Endothelial cell of umbilical vein (primary cell): ENCODE measurements around the gene BRINP2. TPM values are rescaled to one million over a fixed set of nuclear protein-coding genes. Genes with fewer than 3 reads are reported as not detected.

Experiments
- BruUV-seq: library from RNA; stranded (reverse); fragments of 400-500 nt; replicated peaks from 2 replicates; lab custom pipeline; 2021; lab: Mats Ljungman, UMichigan
- CTCF ChIA-PET: fragments of 300-600, 350-600 bp; sonication (Branson Sonifier 250); formaldehyde crosslinking; loops from one replicate; lab custom pipeline; 2021; ENCODE audit warnings: antibody characterized with exemption, inconsistent platforms; lab: Charles Lee
- POLR2A ChIA-PET: fragments of 300-600, 350-600 bp; sonication (Branson Sonifier 250); formaldehyde crosslinking; loops from one replicate; lab custom pipeline; 2021; ENCODE audit warnings: antibody characterized with exemption, inconsistent platforms; lab: Charles Lee
- DNase-seq: peaks from one replicate; pipeline ENCODE4 v3.0.0-alpha.2; 2011; ENCODE audit warnings: low read depth, low spot score
- FAIRE-seq: peaks from 2 replicates; lab custom pipeline; 2011; peaks lifted over from hg19 to GRCh38; lab: Jason Lieb, UNC
- H2AFZ ChIP-seq: 2 replicates; pipeline ENCODE4 v1.6.0; 2012; ENCODE audit warnings: low read depth, low read length, control low read depth, inconsistent platforms
- H3K27ac ChIP-seq: 2 replicates; pipeline ENCODE4 v1.5.1; 2011; ENCODE audit warnings: low read depth, mild to moderate bottlenecking, control low read depth, low read length, moderate library complexity; ENCODE audit not compliant: insufficient read depth
- H3K27me3 ChIP-seq, 2 experiments: 2 replicates each; pipeline versions ENCODE4 v1.6.0 to v1.6.1; 2011; ENCODE audit warnings: low read length in 2 of 2, mixed read lengths in 1 of 2; ENCODE audit not compliant: control insufficient read depth in 2 of 2, insufficient read depth in 2 of 2
- H3K36me3 ChIP-seq, 2 experiments: 2 replicates in 1 of 2; 3 replicates in 1 of 2; pipeline ENCODE4 v1.5.1; 2011; ENCODE audit warnings: low read length in 2 of 2, mild to moderate bottlenecking in 1 of 2, moderate library complexity in 1 of 2; ENCODE audit not compliant: control insufficient read depth in 2 of 2, insufficient read depth in 2 of 2; ENCODE audit errors: extremely low read depth in 1 of 2
- H3K4me1 ChIP-seq: 3 replicates; pipeline ENCODE4 v1.5.1; 2011; ENCODE audit warnings: mild to moderate bottlenecking, low read length; ENCODE audit not compliant: control insufficient read depth, insufficient read depth; ENCODE audit errors: extremely low read depth
- H3K4me2 ChIP-seq: 2 replicates; pipeline ENCODE4 v1.6.1; 2011; ENCODE audit warnings: low read length, control low read depth, mixed read lengths; ENCODE audit not compliant: insufficient read depth
- H3K4me3 ChIP-seq, 3 experiments: fragments of 200-600 bp in 1 of 3; sonication (generic), shearing (Covaris generic) in 1 of 3; replicated peaks in 1 of 3; 2 replicates each; pipeline ENCODE4 v1.5.1; 2011 to 2016; ENCODE audit warnings: control low read depth in 3 of 3, low read length in 3 of 3, mild to moderate bottlenecking in 2 of 3, inconsistent platforms in 1 of 3, low read depth in 1 of 3, moderate library complexity in 1 of 3; ENCODE audit not compliant: insufficient read depth in 1 of 3
- H3K79me2 ChIP-seq: 2 replicates; pipeline ENCODE4 v1.6.0; 2012; ENCODE audit warnings: low read length, inconsistent platforms; ENCODE audit not compliant: control insufficient read depth, insufficient read depth
- H3K9ac ChIP-seq: replicated peaks from 2 replicates; pipeline ENCODE3; 2011; ENCODE audit warnings: low read length, control low read depth; ENCODE audit not compliant: insufficient read depth; ENCODE audit errors: extremely low read depth
- H3K9me1 ChIP-seq: replicated peaks from 3 replicates; pipeline ENCODE4 v1.6.0; 2011; ENCODE audit warnings: mild to moderate bottlenecking, low read length; ENCODE audit not compliant: control insufficient read depth, insufficient read depth; ENCODE audit errors: extremely low read depth
- H3K9me3 ChIP-seq: replicated peaks from 2 replicates; pipeline ENCODE4 v1.5.1; 2012; ENCODE audit warnings: low read length, inconsistent platforms; ENCODE audit not compliant: control insufficient read depth, insufficient read depth
- H4K20me1 ChIP-seq: replicated peaks from 2 replicates; pipeline ENCODE3; 2011; ENCODE audit warnings: mild to moderate bottlenecking, low read length; ENCODE audit not compliant: control insufficient read depth, insufficient read depth; ENCODE audit errors: extremely low read depth
- CTCF ChIP-seq, 2 donors: IDR thresholded peaks; 1 replicate in 1 of 2; 2 replicates in 1 of 2; pipeline ENCODE4 v1.5.1; 2011; ENCODE audit warnings: low read length in 2 of 2, mild to moderate bottlenecking in 2 of 2, moderate library complexity in 2 of 2, control low read depth in 1 of 2, inconsistent platforms in 1 of 2, low read depth in 1 of 2; ENCODE audit not compliant: insufficient read depth in 1 of 2; ENCODE audit errors: extremely low read depth in 1 of 2
- EZH2 ChIP-seq: IDR thresholded peaks from 2 replicates; pipeline ENCODE4 v1.6.1; 2012; ENCODE audit warnings: borderline replicate concordance, low read depth, mild to moderate bottlenecking, moderate library complexity, low read length, inconsistent platforms; ENCODE audit not compliant: severe bottlenecking
- FOS ChIP-seq: IDR thresholded peaks from 2 replicates; pipeline ENCODE4 v1.6.1; 2011; ENCODE audit warnings: mild to moderate bottlenecking, low read length, moderate library complexity, borderline replicate concordance; ENCODE audit not compliant: insufficient read depth
- GATA2 ChIP-seq: IDR thresholded peaks from 2 replicates; pipeline ENCODE4 v1.7.0; 2011; ENCODE audit warnings: low read depth, mild to moderate bottlenecking, moderate library complexity, mixed read lengths, low read length; ENCODE audit not compliant: insufficient read length, insufficient read depth
- JUN ChIP-seq: IDR thresholded peaks from 2 replicates; pipeline ENCODE4 v1.6.1; 2011; ENCODE audit warnings: borderline replicate concordance, low read depth; ENCODE audit not compliant: insufficient read length, insufficient read depth
- MYC ChIP-seq: IDR thresholded peaks from one replicate; pipeline ENCODE4 v1.6.1; 2011; ENCODE audit warnings: mild to moderate bottlenecking, low read depth, low read length
- POLR2A ChIP-seq: IDR thresholded peaks from 2 replicates; pipeline ENCODE4 v1.6.1; 2012; ENCODE audit warnings: low read depth, mild to moderate bottlenecking, control low read depth, low read length
- POLR2AphosphoS5 ChIP-seq: IDR thresholded peaks from 2 replicates; pipeline ENCODE4 v1.6.1; 2012; ENCODE audit warnings: low read depth, mild to moderate bottlenecking, control low read depth, low read length, moderate library complexity; ENCODE audit not compliant: insufficient read depth
- dilution Hi-C: fragments of 300-500 bp; cut with MboI; formaldehyde crosslinking; loops from one replicate; pipeline ENCODE4 v1.15.0; 2019; ENCODE audit warnings: low sequenced_read_pairs; ENCODE audit not compliant: extremely low pct_ligation_motif_present
- intact Hi-C: fragments of 100-400 bp; cut with micrococcal nuclease; formaldehyde crosslinking; loops from one replicate; pipeline ENCODE4 v1.10.0; 2022
- polyA plus RNA-seq, 4 experiments: library from polyadenylated mRNA; depleted of rRNA in 3 of 4; stranded (reverse) in 3 of 4; unstranded in 1 of 4; fragments of >200 nt; gene quantifications; 2 replicates each; pipeline versions ENCODE4 v1.2.1 to v1.2.3, GENCODE V29; 2011 to 2012; ENCODE audit warnings: missing spikeins in 1 of 4
- total RNA-seq: library from RNA; stranded (reverse); gene quantifications from 2 replicates; pipeline ENCODE4 v1.2.3, GENCODE V29; 2021
- TF ChIP-seq, protein P1 (sequence below): IDR thresholded peaks from 2 replicates; pipeline ENCODE4 v1.6.1; 2011; ENCODE audit not compliant: insufficient read depth, insufficient read length

The BRINP2 gene
- total and polyA plus RNA-seq, 2 donors (not counting 3 experiments of a cell fraction or from before 2014, with no cell fraction given), result not detected

DNA sequence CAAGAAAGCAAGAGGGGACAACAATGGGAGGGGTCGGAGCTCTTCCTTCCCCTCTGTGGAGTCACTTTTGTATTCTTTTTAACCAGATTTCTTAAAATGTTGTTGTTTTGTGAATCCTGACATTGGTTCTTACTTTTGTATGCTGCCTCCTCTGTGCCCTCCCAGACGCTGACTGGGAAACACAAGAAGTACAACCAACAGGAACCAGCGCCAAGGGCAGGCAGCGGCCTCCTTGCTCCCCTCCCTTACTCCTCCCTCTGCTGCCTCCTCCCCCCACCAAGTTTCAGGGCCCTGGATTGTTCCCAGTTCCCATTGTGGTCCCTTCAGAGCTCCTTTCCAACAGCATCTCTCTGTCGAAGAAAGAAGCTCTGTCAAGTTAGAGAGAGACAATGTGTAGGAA is 111.1 kb downstream of the BRINP2 start:
- H3K79me2 ChIP-seq, result no peaks in the 10 kb centered on the region
- ChIA-PET POLR2A (no interaction called here), CTCF (no interaction called here)
- H3K9me1 ChIP-seq, result no peaks in the 10 kb centered on the region
- no peak overlapping the region for H3K4me3 ChIP-seq
- FAIRE-seq (no peak), DNase-seq (no peak)
- no peak overlapping the region for H3K9ac ChIP-seq
- H3K4me2 ChIP-seq, result no peak overlapping the region
- no TSS peak for BruUV-seq
- H3K4me1 ChIP-seq, result no peaks in the 10 kb centered on the region
- intact Hi-C loops (no loop called here), dilution Hi-C loops (no loop called here)
- H4K20me1 ChIP-seq, result no peaks in the 10 kb centered on the region
- H3K27me3 ChIP-seq, result no peaks in the 10 kb centered on the region
- H3K36me3 ChIP-seq, result no peaks in the 10 kb centered on the region
- no peak overlapping the region for H2AFZ ChIP-seq
- H3K27ac ChIP-seq, result no peak overlapping the region
- TF ChIP-seq MYC (no peak), CTCF (IDR thresholded peaks at IDR 0.05; ENCODE audit: extremely low read depth in 1 of 2, insufficient read depth in 1 of 2, low read depth in 1 of 2, low read length in 2 of 2) (no peak), JUN (no peak), POLR2AphosphoS5 (no peak), FOS (no peak), EZH2 (no peak), POLR2A (no peak), GATA2 (no peak)
- TF ChIP-seq, protein P1, sequence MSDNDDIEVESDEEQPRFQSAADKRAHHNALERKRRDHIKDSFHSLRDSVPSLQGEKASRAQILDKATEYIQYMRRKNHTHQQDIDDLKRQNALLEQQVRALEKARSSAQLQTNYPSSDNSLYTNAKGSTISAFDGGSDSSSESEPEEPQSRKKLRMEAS, result no peak
- no peaks in the 10 kb centered on the region for H3K9me3 ChIP-seq
